Kasumi-1 (cell line): ENCODE data around the gene HLA-DPB1.
"Not testable (repeated sequence)": the region's sequence is repeated elsewhere in the genome, so short reads cannot be mapped to it uniquely, and the experiment has no call there.

Source experiments
- DNase-seq, 2 experiments: peaks; one replicate each; lab custom pipeline; 2025; lab: John Stamatoyannopoulos, UW

The HLA-DPB1 gene

DNA sequence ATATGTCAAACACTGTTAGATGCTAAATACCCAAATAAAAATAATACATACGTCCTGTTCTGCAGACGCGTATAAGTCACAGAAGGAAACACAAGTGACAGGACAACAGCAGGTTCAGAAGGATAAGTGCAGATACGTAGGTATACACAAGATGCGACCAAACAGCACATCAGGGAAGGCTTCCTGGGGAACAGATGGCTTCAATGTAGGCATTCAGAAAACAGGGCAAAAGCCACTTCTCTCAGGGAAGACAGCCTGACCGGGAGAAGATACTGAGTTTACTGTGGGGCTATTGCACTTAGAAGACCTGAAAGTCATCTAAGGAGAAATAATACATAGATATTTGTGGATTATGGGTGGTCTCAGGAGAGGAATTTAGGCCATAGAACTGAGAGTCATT, 4.2 kb upstream of the HLA-DPB1 start:
- no peak for DNase-seq

DNA sequence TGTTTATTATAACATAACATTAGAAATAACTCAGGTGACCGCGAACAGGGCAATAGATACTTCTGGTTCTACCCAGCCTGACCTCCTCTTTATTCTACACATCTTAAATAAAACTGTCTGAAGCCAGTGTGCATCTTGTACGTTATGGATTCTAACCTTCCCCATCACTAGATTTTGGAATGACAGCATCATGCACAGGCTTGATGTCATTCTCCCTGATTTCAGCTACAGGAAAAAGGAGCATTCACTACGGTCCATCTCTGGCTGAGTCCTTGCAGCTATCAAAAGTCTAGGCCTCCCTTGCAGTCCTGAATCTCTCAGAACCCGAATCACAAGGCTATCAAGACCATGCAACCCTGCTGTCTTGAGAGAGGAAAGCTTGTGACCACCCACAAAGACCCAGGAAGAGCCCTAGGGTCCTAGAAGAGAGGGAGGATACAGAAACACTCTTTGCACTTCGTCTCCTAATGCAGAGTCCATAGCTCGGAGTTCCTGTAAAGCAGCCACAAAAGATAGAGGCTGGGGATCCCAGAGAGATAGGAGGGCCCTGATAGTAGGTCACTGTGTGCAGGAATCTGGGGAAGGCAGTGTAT, 3.2 kb upstream of the HLA-DPB1 start:
- DNase-seq = no peak

DNA sequence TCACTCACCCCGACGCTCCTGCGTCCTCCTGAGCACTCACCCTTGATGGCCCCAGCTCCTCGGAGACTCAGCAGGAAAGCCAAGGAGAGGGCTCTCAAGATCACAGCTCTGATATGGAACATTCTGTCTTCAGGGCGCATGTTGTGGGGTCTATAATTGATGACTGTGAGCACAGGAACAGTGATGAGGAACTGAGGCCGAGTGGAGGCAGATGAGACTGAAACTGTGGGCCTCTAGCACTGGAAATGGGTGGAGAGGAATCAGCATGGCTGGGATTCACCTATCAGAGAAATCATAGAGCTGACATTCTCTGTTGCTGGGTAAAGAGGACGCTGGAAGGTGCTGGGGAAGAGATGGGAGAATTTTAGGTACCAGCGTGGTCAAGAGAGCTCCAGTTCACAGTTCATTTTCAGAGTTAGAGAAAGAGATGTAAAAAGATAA, 2.3 kb upstream of the HLA-DPB1 start, which contains the start of gene HLA-DPA1:
HLA-DPA1 (minus strand) TSS at position 219 of the 441 bp plus-strand sequence.
- DNase-seq = peak; percentile 18 to 29

DNA sequence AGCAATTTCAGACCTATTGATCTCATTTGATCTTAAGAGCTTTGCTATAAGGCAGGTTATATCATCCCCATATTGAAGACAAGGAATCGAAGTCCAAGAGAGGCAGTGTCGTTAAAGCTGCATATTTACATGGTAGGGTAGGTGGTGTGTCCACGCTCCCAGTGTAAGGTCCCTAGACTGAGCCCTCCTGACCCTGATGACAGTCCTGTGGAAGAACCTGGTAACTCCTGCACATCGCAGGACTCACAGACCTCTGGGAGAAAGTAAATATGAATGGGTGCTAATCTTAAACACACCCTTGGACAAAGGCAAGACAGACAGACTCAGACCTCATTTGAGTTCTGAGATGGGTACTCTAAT, 602 bp upstream of the HLA-DPB1 start:
- no peak for DNase-seq

DNA sequence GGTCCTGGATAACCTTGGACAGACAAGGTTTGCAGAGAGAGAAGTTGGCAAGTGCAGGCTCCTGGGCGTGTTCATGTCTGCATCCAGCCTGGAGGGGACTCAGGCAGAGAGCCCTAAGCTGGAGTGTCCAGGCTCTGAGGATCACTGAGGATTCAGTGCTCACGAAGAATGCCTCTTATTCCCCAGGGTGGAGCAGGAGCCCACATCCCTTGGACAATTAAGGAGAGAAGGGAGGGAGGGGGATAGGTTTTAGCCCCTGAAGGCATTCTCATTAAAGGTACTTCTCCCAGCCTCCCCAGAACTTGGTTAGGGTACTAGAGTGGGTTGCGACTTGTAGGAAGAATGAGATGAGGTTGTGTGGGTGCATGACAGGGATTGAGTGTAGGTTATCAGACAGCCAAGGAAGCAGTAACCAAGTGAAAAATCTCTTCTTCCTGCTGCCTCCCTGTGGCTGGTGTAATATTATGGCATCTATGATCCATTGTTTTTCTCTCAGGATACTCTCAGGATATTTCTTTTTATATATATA, 680 bp downstream of the HLA-DPB1 start:
- DNase-seq = no peak

DNA sequence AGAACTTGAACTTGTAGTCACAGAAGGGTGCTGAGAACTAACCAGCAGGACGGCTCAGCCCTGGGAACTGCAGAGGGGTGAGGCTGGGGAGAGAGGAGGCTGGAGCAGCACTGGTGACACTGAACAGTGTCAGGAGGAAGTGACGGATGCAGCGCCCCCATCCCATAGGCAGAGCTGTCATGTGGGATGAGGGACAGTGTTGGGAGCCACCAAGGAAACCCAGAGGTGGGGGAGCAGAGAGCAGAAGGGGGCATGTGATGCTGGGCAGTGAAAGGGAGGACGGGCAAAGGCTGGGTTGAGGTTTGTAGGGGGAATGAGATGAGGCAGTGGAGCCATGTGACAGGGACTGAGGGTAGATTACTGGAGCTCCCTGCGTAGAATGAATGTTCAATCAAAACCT, 2.1 kb downstream of the HLA-DPB1 start:
- DNase-seq = no peak

DNA sequence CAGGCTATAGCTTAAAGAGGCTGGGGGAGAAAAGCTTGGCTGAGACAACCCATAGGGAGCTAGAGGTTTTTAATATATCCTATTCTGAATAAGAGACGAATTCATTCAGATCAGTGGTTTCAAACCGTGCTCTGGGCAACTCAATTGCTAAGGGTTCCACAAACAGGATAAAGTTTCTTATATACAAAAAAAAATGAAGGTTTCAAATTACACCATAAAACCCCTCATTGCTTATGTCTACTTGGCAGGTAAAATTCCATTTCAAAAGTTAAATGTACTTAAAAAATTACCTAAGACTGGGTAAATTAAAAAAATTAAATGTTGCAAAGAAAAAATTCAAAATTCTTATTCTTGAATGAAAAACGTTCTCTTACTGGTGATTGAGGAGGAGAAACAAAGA, 2.7 kb downstream of the HLA-DPB1 start:
- DNase-seq = no peak

DNA sequence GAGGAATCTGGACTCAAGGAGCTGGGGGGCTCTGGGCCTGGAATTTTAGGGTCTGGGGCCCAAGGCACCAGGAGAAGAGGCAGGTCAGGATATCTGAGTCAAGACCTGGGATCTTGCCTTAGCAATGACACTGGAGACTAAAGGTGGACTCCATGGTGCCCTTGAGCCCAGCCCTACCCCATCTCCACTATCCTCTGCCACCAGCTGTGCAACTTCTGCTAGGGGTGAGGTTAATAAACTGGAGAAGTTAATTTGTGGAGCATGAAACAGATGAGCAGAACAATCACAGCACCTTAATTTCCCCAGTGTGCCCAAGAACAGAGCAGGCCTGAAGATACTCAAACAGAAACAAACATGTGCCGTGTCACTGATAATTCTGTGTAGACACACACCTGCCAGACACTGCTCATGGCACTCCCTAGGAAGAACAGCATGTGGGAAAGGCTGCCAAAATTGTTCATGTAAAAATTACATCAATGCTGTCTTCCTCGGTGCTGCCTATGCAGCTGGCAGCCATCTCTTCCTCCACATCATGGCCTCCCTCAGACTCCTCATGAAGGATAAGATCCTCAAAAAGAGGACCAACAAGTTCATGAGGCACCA, 3.2 kb downstream of the HLA-DPB1 start:
- no peak for DNase-seq

DNA sequence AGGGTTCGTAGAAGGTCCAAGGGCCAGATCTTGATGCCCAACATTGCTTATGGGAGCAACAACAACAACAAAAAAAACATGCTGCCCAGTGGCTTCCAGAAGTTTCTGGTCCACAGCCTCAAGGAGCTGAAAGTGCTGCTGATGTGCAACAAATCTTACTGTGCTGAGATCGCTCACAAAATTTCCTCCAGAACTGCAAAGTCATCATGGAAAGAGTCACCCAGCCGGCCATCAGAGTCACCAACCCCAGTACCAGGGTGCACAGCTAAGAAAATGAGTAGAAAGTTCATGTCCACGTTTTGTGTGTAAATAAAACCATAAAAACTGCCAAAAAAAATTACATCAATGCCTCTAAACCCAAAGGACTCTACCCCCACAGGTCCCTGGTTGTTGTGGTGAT, 3.8 kb downstream of the HLA-DPB1 start:
- no peak for DNase-seq

DNA sequence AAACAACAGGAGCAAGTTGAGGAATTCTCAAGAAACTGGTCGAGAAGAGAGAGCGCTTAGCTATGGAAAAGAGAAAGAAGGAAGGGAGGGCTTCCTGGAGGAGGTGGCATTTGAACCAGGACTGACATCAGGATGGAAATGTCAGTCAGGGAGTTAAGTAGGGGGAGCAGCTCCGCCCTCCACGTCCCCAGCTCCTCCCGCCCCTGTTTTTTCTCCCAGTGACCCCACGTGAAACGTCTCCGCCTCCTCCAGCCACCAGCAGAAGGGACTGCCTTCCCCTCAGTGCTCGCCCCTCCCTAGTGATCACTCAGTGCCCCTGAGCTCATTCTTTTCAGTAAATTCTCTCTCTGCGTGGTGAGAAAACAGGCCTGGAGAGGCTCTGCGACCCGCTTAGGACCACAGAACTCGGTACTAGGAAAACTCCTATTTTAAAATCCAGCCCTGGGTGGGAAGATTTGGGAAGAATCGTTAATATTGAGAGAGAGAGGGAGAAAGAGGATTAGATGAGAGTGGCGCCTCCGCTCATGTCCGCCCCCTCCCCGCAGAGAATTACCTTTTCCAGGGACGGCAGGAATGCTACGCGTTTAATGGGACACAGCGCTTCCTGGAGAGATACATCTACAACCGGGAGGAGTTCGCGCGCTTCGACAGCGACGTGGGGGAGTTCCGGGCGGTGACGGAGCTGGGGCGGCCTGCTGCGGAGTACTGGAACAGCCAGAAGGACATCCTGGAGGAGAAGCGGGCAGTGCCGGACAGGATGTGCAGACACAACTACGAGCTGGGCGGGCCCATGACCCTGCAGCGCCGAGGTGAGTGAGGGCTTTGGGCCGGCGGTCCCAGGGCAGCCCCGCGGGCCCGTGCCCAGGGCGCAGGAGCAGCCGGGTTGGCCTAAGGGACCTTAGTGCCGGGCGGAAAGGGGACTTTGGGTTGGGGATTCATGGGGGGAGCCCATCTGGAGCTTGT, 4.6 kb downstream of the HLA-DPB1 start:
- no peak for DNase-seq

DNA sequence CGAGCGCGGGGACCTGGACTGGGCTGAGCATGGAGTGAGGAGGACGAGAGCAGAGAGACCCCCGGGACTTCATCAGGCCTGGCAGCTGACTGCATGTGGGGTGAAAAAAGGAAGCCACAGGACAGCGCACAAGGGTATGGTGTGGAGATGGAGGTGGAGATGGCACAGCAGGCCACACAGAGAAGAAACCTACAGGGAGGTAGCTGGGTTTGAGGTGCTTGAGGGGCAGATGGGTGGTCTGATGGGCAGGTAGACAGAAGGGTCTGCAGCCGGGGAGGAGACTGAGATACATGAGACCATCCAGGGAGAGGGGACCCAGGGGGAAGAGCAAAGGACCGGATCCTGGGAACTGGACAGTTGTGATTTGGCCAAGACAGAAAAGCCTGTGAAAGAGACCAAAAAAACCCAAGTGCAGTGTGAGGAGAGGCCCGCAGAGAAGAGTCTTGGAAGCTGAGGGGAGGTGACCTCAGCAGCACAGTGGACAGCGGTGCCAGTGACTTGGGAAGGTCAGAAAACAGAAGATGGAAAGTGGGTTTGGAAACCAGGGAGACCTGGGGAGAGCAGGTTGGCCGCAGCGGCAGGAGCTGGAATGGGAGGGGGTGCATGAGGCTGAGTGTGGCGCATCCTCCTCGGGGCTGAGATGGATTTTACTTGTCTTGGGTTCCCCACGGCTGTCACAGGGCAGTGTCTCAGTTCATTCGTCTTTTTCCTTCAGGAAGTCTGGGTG, 5.5 kb downstream of the HLA-DPB1 start:
- DNase-seq = no peak

DNA sequence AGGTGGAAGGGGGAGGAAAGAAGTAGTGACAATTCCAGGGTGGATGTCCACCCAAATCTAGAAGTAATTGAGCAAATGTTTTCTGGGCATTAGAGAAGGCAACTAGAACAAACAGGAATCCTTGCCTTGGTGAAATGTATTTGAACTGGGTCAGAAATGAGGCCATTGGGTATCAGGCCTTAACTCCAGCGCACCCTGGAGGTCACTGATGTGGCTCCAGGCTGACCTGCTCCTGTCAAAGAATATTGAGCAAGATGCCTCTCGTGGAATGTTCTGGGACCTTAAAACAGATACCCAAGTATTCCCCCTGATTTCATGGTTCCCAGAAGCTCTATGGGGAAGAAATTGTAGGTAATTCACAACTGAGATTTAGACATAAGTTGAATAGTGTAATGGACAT, 6.9 kb downstream of the HLA-DPB1 start:
- DNase-seq = no peak

DNA sequence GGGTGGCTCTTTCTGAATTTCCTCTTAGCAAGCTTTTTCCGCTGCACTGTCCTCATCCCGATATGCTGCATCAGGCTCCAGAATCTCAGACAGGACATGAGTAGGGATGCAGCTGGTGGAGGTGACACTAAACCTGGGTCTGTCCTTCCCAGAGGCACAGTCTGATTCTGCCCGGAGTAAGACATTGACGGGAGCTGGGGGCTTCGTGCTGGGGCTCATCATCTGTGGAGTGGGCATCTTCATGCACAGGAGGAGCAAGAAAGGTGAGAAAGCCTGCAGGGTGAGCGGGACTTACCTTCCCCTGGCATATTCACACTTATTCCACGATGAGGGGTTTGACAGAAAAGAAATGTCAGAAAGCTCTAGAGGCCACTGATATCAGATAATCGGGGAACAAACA, 9.8 kb downstream of the HLA-DPB1 start:
- no peak for DNase-seq

DNA sequence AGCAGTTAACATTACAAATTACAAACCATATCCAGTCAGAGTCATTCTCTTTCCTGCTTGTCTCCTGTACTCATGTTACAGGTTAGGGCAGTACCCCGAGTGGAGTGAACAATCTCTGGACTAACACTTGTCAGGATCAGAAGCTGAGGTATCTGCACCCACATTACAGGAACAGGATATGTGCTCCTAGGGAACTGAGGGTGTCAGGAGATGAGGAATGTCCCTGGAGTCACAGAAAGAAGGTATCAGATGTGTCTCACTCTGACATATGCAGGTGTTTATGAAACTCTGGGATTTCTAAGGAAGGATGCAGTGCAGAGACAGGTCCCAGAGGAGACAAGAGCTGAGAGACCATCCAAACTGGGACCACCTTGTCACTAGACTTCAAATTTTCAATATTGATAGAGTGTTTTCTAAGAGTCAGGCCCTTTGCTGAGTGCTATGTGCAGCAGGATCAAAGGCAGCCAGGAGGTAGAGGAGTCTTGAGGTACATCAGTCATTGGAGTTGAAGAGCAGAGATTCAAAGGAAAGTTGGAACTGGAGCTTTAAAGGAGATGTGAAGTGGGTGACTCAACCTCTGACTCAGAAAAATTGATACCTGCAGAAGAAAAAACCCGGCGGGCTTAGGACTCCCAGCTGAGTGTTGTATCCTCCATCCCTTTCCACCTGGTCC, 12.6 kb downstream of the HLA-DPB1 start:
- no peak for DNase-seq

DNA sequence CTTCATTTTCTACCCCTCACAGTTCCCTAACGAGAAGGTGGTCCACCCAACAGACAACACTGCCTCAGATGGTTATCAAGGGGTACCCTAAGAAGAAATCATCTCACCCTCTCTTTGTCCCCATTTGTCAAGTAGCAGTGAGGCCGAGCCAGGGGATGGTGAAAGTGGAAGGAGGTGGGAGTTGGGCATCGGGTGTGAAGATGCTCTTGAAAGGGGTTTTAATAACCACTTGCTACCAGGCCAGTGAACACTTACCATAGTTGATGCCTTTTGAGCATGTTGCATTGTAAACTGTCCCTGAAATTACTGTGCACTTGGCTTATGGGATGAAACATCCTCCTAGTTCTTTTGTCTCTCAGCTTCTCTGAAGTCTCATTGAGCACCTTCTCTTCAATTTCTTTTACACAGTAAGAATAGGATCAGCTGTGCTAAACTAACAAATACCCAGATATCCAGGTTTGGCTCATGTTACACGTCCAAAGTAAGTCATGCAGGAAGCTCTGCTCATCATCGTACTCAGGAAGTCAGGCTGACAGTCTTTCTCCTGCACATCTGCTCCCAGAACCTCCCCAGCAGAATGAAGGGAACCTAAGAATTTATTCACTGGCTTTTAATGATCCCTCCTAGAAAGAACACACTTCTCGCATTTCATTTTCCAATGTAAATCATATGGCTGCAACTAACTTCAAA, 13.3 kb downstream of the HLA-DPB1 start:
- no peak for DNase-seq

DNA sequence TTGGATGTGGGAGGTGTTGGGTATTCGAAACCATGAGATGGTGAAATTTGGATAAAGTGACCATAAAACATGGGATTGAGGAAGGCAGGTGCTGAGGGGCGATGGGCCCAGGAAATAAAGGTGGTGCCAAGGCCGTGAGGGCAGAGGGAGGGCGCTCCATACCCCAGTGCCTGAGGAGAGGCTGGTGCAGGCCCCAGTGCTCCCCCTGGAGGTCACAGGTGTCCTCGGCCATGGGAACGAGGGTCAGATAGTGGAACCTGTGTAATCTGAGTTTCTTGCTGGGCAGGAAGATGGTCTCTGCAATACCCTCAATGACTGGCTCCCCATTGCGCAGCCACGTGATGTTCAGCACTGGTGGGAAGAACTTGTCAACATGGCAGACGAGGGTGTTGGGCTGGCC, 16.2 kb downstream of the HLA-DPB1 start:
- no peak for DNase-seq

DNA sequence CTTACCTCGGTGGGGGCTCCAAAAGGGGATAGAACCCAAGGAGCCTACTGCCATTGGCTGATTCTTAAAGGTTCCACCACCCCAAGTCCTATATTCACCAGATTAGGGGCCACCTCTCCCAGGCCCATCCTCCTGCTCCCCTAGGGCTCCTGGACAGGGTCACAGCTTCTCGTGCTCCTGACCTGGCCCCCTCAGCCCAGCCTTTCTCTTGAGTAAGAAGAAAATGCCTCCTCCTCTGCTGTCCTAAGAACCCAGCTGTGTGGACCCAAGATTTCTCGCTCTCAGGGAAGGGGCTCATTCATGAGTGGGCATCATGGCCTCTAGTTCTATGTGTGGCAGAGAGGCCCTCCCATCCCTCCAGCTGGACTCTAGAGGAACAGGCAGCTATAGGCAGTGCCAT, 16.6 kb downstream of the HLA-DPB1 start:
- DNase-seq = no peak

DNA sequence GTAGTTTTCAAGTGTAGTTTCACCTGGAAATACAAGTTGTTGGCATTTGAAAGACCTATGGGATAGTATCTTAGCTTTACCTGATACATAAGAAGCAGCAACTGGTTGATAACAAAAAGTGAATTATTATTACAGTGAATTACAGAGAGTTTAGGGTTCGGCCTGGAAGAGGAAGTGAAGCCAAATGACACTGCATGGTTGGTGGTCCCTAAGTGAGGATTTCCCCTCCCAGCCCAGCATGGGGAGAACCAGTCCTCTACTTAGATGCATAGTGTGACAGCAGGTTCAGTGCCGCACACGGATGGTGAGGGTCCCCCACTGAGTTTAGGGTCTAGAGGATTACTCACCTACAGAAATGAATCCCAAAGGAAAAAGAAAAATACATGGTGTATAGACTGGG, 18.1 kb downstream of the HLA-DPB1 start:
- DNase-seq = no peak

DNA sequence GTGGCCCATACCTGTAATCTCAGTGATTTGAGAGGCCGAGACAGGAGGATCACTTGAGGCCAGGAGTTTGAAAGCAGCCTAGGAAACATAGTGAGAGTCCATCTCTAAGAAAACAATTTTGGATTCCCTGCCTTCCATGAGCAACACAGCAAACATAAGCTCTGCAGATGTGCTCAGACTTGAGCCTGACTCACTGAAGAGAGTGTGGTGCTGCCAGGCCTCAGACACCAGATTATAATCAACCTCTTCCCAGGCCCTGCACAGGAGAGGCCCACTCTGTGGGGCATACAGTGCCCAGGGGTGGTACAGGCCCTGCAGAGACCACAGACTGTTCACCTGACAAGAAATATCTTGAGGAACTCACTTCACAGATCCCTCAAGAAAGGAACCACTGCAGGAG, 19.9 kb downstream of the HLA-DPB1 start:
- no peak for DNase-seq

DNA sequence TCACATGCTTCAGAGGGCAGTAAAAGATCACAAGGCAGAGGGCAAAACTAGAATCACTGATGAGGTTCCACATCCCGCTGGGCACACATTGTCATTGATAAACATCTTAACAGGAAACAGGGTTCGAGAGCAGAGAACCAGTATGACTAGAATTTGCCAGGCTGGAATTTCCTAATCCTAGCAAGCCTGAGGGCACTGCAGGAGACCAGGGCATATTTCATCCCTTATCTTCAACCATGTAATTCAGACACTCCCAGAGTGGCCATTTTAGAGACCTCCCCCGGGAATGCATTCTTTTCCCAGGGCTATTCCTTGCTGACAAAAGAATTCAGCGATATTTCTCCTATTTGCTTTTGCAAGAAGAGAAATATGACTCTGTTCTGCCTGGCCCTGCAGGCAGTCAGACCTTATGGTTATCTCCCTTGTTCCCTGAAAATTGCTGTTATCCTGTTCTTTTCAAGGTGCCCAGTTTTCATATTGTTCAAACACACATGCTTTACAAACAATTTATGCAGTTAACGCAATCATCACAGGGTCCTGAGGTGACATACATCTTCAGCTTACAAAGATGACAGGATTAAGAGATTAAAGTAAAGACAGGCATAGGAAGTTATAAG, 25.4 kb downstream of the HLA-DPB1 start:
- not testable (repeated sequence) for DNase-seq
